ENCODE results near the gene IL19. TPM values are rescaled to one million over a fixed set of nuclear protein-coding genes. Genes with fewer than 3 reads are reported as not detected.
"Not testable (repeated sequence)": the region's sequence is repeated elsewhere in the genome, so short reads cannot be mapped to it uniquely, and the experiment has no call there.

The IL19 gene
- total RNA-seq, 2 experiments from 2014 or later: not detected

GRCh38 chr1:206751891-206752290 lies 18.7 kb upstream of the IL19 start:
- peaks cover 21% of the 10 kb centered on the region for H3K27me3 Mint-ChIP-seq
- peaks cover 7% of the 10 kb centered on the region for H3K9me3 Mint-ChIP-seq
- peaks cover 21% of the 10 kb centered on the region for H3K4me1 Mint-ChIP-seq
- POLR2A ChIA-PET: no interaction called here
- H3K36me3 Mint-ChIP-seq: peaks cover 16% of the 10 kb centered on the region
- DNase-seq: no peak
- H3K27ac Mint-ChIP-seq: no peak overlapping the region
- no peak for ATAC-seq (ENCODE audit: low read depth)
- no peak overlapping the region for H3K4me3 Mint-ChIP-seq

DNA sequence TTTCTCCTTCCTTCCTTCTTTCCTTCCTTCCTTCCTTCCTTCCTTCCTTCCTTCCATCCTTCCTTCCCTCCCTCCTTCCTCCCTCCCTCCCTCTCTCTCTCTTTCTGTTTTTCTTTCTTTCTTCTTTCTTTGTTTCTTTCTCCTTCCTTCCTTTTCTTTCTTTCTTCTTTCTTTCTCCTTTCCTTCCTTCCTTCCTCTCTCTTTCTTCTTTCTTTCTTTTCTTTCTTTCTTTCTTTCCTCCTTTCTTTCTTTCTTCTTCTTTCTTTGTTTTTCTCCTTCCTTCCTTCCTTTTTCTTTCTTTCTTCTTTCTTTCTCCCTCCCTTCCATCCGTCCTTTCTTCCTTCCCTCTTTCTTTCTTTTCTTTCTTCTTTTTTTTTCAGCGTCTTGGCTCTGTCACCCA lies 18.1 kb upstream of the IL19 start:
- Mint-ChIP-seq H3K27ac (no peak overlapping the region), H3K4me1 (peaks cover 19% of the 10 kb centered on the region), H3K36me3 (peaks cover 16% of the 10 kb centered on the region), H3K4me3 (no peak overlapping the region), H3K27me3 (peaks cover 21% of the 10 kb centered on the region), H3K9me3 (peaks cover 7% of the 10 kb centered on the region)
- DNase-seq (no peak), ATAC-seq (ENCODE audit: low read depth) (no peak)
- POLR2A ChIA-PET: no interaction called here

- ATAC-seq (ENCODE audit: low read depth) (no peak), DNase-seq (no peak)
- peaks cover 7% of the 10 kb centered on the region for H3K9me3 Mint-ChIP-seq
- POLR2A ChIA-PET: no interaction called here
- H3K36me3 Mint-ChIP-seq: peaks cover 16% of the 10 kb centered on the region
- H3K27ac Mint-ChIP-seq: no peak overlapping the region
- peaks cover 19% of the 10 kb centered on the region for H3K4me1 Mint-ChIP-seq
- no peak overlapping the region for H3K4me3 Mint-ChIP-seq
- peaks cover 21% of the 10 kb centered on the region for H3K27me3 Mint-ChIP-seq
Measured at GRCh38 chr1:206753141-206753540, 17.4 kb upstream of the IL19 start.

DNA sequence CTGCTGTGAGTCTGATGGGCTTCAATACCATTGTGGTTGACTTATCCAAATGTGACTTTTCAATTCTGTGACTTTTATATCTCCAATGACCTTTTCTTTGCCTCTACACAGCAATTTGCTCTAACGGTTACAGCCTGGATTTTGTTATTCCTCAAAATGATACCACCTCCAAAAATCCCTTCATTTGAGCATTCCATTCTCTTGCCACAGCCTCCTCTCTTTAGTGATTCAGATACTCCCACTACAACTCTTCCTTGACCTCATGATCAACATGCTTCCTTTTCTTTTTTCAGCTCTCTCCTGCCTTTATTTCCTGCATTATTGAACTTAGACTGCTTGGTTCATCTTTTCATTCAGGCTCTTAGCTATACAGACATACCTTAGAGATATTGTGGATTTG lies 16.6 kb upstream of the IL19 start:
- Mint-ChIP-seq H3K9me3 (peaks cover 7% of the 10 kb centered on the region), H3K4me1 (peaks cover 16% of the 10 kb centered on the region), H3K27me3 (peaks cover 20% of the 10 kb centered on the region), H3K36me3 (peaks cover 14% of the 10 kb centered on the region), H3K27ac (no peak overlapping the region), H3K4me3 (no peak overlapping the region)
- POLR2A ChIA-PET: no interaction called here
- ATAC-seq (ENCODE audit: low read depth) (no peak), DNase-seq (no peak)

DNA sequence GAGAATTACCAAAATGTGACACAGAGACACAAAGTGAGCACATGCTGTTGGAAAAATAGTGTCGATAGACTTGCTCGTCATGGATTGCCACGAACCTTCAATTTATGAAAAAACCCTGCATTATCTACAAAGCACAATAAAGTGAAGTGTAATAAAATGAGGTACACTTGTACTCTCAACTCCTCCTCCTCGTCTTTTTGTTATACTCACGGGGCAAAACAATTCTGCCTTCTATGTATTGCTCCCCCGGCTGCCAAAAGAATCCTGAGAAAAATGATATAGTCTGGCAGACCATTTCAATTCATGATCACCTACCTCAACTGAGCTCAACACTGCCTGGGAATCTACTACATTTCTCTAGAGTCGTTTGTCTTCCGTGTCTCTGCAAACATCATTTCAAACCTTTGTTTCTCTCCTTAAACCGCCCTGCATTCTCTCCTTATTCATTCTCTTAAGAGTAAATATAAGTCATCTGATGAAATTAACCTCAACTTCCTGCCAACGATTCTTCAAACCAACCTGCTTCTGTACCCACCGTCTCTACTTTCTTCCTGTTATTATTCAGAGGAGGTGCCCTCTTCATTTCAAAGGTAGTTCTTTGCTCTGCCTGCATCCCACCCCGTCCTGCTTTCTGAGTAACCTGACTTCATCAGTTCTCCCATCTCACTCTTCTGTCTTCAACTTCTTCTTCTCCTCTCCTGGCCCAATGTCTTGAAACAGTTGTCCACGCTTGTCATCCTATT lies 12.9 kb upstream of the IL19 start:
- ATAC-seq (ENCODE audit: low read depth): peak; percentile 87
- Mint-ChIP-seq H3K9me3 (peaks cover 7% of the 10 kb centered on the region), H3K27me3 (peaks cover 6% of the 10 kb centered on the region), H3K36me3 (peaks cover 14% of the 10 kb centered on the region), H3K4me3 (no peak overlapping the region), H3K27ac (no peak overlapping the region), H3K4me1 (peaks cover 19% of the 10 kb centered on the region)
- no peak for DNase-seq
- POLR2A ChIA-PET: interaction anchor here (1.9 kb wide), 1 partner anchor 11 kb away, joined by 10 read pairs; no protein-coding TSS in a partner anchor

GRCh38 chr1:206760590-206760989 lies 10.0 kb upstream of the IL19 start:
- peaks cover 4% of the 10 kb centered on the region for H3K36me3 Mint-ChIP-seq
- POLR2A ChIA-PET: no interaction called here
- peaks cover 21% of the 10 kb centered on the region for H3K27me3 Mint-ChIP-seq
- H3K9me3 Mint-ChIP-seq: peaks cover 5% of the 10 kb centered on the region
- H3K4me3 Mint-ChIP-seq: no peak overlapping the region
- ATAC-seq (ENCODE audit: low read depth) (no peak), DNase-seq (no peak)
- peaks cover 11% of the 10 kb centered on the region for H3K4me1 Mint-ChIP-seq
- H3K27ac Mint-ChIP-seq: no peak overlapping the region

DNA sequence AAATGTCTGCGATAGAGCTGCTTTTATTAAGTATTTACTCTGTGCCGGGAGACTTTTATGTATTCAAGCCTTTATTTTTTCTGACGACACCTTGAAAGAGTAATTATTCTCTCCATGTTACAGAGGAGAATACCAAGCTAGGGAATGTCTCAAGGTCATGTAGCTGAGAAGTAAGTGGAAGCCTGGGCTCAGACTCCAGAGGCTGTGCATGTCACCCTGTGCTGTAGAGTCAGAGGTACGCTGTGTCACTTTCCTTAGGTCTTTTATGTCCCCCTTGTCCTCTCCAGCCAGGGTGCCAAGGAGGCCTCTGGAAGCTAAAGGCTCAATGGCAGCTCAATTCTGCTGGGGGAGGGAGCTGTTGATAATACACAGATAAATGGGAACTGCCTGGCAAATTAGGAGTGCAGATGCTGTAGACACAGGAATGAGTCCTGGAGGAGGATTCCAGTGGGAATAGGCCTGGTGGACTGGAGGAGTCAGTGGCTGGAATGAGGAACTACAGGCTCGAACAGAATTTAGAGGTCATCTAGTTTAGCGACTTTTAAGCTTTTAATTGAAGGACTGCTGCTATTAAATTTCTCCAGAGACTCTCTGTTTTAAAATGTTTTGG lies 9.3 kb upstream of the IL19 start:
- DNase-seq (no peak), ATAC-seq (ENCODE audit: low read depth) (no peak)
- Mint-ChIP-seq H3K27me3 (peaks cover 21% of the 10 kb centered on the region), H3K9me3 (peaks cover 5% of the 10 kb centered on the region), H3K36me3 (peaks cover 2% of the 10 kb centered on the region), H3K4me1 (peaks cover 15% of the 10 kb centered on the region), H3K27ac (no peak overlapping the region), H3K4me3 (no peak overlapping the region)
- POLR2A ChIA-PET: interaction anchor here (0.9 kb wide), 1 partner anchor 25 kb away, joined by 5 read pairs; no protein-coding TSS in a partner anchor

- ATAC-seq (ENCODE audit: low read depth); H3K4me3 Mint-ChIP-seq; H3K36me3 Mint-ChIP-seq; DNase-seq; H3K9me3 Mint-ChIP-seq; H3K27ac Mint-ChIP-seq: not testable (repeated sequence)
- POLR2A ChIA-PET: interaction anchor here (0.7 kb wide), 1 partner anchor 28 kb away, joined by 4 read pairs; no protein-coding TSS in a partner anchor
- Mint-ChIP-seq H3K4me1 (peaks cover 20% of the 10 kb centered on the region), H3K27me3 (peaks cover 21% of the 10 kb centered on the region)
Measured at GRCh38 chr1:206762741-206763364, 7.7 kb upstream of the IL19 start.

DNA sequence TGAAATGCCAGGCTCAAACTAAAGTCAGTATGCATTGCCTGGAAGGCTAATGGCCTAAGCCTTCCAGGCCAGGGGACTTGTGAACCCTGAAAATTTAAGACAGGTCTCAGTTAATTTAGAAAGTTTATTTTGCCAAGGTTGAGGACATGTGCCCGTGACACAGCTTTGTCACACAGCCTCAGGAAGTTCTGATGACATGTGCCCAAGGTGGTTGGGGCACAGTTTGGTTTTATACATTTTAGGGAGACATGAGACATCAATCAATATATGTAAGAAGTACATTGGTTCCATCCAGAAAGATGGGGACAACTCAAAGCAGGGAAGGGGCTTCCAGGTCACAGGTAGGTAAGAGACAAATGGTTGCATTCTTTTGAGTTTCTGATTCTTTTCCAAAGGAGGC lies 4.8 kb upstream of the IL19 start:
- POLR2A ChIA-PET: interaction anchor here (0.7 to 2.0 kb wide), 10 partner anchors 11 to 63 kb away, joined by 3 to 5 read pairs (median 4); no protein-coding TSS in a partner anchor
- peaks cover 24% of the 10 kb centered on the region for H3K27me3 Mint-ChIP-seq
- not testable (repeated sequence) for DNase-seq; ATAC-seq (ENCODE audit: low read depth); H3K9me3 Mint-ChIP-seq; H3K27ac Mint-ChIP-seq; H3K36me3 Mint-ChIP-seq
- peak overlapping the region; percentile 61 for H3K4me3 Mint-ChIP-seq
- peaks cover 45% of the 10 kb centered on the region for H3K4me1 Mint-ChIP-seq

GRCh38 chr1:206766251-206766856 lies 4.2 kb upstream of the IL19 start:
- H3K4me1 Mint-ChIP-seq: peaks cover 48% of the 10 kb centered on the region
- H3K9me3 Mint-ChIP-seq: peaks cover 5% of the 10 kb centered on the region
- POLR2A ChIA-PET: interaction anchor here (0.6 to 2.0 kb wide), 10 partner anchors 11 to 1602 kb away, joined by 3 to 5 read pairs (median 4); no protein-coding TSS in a partner anchor
- peak overlapping the region; percentile 61 for H3K4me3 Mint-ChIP-seq
- H3K27ac Mint-ChIP-seq: peak overlapping the region; percentile 21
- H3K36me3 Mint-ChIP-seq: no peaks in the 10 kb centered on the region
- peaks cover 28% of the 10 kb centered on the region for H3K27me3 Mint-ChIP-seq
- ATAC-seq (ENCODE audit: low read depth) (peak; percentile 69), DNase-seq (peak; percentile 77)

DNA sequence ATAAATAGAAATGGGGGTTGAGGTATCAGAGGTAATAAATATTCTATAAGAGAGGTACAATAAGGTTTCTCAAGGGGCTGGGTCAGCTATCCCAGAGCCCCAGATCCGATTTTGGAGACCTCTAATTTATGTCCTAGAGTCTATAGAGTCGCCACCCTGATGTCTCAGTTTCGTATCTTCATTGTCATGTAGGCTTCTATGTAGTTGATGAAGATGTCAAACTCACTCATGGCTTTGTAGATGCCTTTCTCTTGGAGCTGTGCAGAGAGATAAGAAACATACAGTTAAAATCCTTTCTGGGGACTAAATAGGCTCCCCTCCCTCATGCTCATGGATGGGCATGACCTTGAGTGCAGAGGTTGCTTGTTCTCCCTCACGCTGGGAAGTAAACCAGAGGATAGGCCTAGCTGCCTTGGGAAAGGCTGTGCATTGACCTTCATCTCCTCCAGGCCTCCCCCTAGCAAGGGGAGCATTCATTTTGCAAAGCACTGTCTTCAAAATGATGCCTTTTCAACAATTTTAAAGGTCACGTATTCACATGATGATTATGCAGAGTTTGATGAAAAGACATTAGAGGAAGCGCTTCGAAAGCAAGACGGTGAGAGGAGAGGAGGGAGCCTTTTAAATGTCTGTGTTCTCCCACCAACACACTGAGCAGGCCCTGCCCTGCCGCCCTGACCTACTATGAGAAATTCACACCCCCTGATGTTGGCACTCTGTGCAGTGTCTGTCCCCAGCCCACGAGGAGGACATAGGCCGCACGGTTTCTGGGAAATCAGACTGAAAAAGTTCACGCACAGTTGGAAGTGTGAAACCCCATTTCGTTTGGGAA lies 1.9 kb upstream of the IL19 start:
- ATAC-seq (ENCODE audit: low read depth): no peak
- peak overlapping the region; percentile 41 for H3K4me3 Mint-ChIP-seq

DNA sequence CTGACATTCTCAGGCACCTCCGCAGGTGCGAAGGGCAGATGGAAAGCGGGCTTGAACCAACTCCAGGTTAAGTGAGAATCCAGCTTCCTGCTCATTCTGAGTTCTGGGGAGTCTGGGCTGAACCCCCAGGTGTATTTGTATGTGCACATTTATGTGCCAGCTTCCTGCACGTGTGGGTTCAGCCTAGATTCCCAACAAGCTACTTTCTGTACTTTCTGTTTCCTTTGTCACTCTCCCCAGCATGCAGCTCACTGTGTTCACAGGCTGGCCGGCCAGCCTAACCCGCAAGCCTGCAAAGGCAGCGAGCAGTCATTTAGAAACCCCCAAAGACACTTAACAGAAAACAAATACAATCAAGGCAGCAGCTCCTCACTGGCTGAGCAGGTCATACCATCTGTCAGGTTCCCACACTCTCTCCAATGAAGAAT lies 1.3 kb upstream of the IL19 start:
- H3K4me1 Mint-ChIP-seq: peaks cover 71% of the 10 kb centered on the region
- H3K4me3 Mint-ChIP-seq: peak overlapping the region; percentile 41
- peaks cover 34% of the 10 kb centered on the region for H3K27me3 Mint-ChIP-seq
- peak overlapping the region; percentile 59 for H3K27ac Mint-ChIP-seq
- DNase-seq (peak; percentile 69), ATAC-seq (ENCODE audit: low read depth) (peak; percentile 86)
- no peaks in the 10 kb centered on the region for H3K9me3 Mint-ChIP-seq
- POLR2A ChIA-PET: interaction anchor here (0.5 to 3.7 kb wide), 11 partner anchors 11 to 211 kb away, joined by 3 to 16 read pairs (median 4); no protein-coding TSS in a partner anchor
- H3K36me3 Mint-ChIP-seq: no peaks in the 10 kb centered on the region

More for the DNA sequence above, 1.9 kb upstream of the IL19 start:
- peaks cover 67% of the 10 kb centered on the region for H3K4me1 Mint-ChIP-seq
- no peak overlapping the region for H3K27ac Mint-ChIP-seq
- no peaks in the 10 kb centered on the region for H3K36me3 Mint-ChIP-seq
- DNase-seq: no peak
- H3K9me3 Mint-ChIP-seq: peaks cover 3% of the 10 kb centered on the region
- H3K27me3 Mint-ChIP-seq: peaks cover 36% of the 10 kb centered on the region
- POLR2A ChIA-PET: interaction anchor here (0.8 to 3.7 kb wide), 8 partner anchors 11 to 37 kb away, joined by 3 to 16 read pairs (median 6); no protein-coding TSS in a partner anchor

All from activated naive CD8-positive, alpha-beta T cell treated with anti-CD3 and anti-CD28 coated beads, Interleukin-2, amount 10 ng/mL, durations not matched to agents 7 days and 5 days (primary cell).